Ishikawa (cell line): ENCODE data around the gene KRT37.
A peak's percentile ranks its signal among the peaks of the same experiment; 100 is the strongest.

Source experiments
- CEBPB ChIP-seq: IDR thresholded peaks from 2 replicates; pipeline ENCODE4 v1.6.1; 2012
- CREB1 ChIP-seq: IDR thresholded peaks from 2 replicates; pipeline ENCODE4 v1.6.1; 2012; ENCODE audit warnings: low read depth
- EGR1 ChIP-seq: IDR thresholded peaks from 2 replicates; pipeline ENCODE4 v1.6.1; 2012
- EP300 ChIP-seq: IDR thresholded peaks from 2 replicates; pipeline ENCODE4 v1.6.1; 2012; ENCODE audit warnings: borderline replicate concordance
- FOXM1 ChIP-seq: IDR thresholded peaks from 2 replicates; pipeline ENCODE4 v1.6.1; 2012; ENCODE audit warnings: low read depth, borderline replicate concordance
- MAX ChIP-seq: IDR thresholded peaks from 2 replicates; pipeline ENCODE4 v1.6.1; 2012
- NFIC ChIP-seq: IDR thresholded peaks from 2 replicates; pipeline ENCODE4 v1.6.1; 2012
- RAD21 ChIP-seq: IDR thresholded peaks from 2 replicates; pipeline ENCODE4 v1.6.1; 2012; ENCODE audit warnings: low read depth
- REST ChIP-seq: IDR thresholded peaks from 2 replicates; pipeline ENCODE4 v1.6.1; 2012; ENCODE audit warnings: low read depth, mild to moderate bottlenecking
- TAF1 ChIP-seq: IDR thresholded peaks from 2 replicates; pipeline ENCODE4 v1.6.1; 2012; ENCODE audit warnings: low read depth, mild to moderate bottlenecking
- TCF12 ChIP-seq: IDR thresholded peaks from 2 replicates; pipeline ENCODE4 v1.6.1; 2012; ENCODE audit warnings: low read depth
- TEAD4 ChIP-seq: IDR thresholded peaks from 2 replicates; pipeline ENCODE4 v1.6.1; 2012
- USF1 ChIP-seq: IDR thresholded peaks from 2 replicates; pipeline ENCODE4 v1.6.1; 2012
- YY1 ChIP-seq: IDR thresholded peaks from 2 replicates; pipeline ENCODE4 v1.6.1; 2012; ENCODE audit warnings: low read depth
- ZBTB7A ChIP-seq: IDR thresholded peaks from 2 replicates; pipeline ENCODE4 v1.6.1; 2012; ENCODE audit warnings: low read depth

The KRT37 gene

GRCh38 chr17:41390411-41390938 lies 33.9 kb downstream of the KRT37 start:
- TF ChIP-seq NFIC (no peak), EP300 (no peak), FOXM1 (no peak), RAD21 (no peak), CEBPB (no peak), TEAD4 (no peak), MAX (no peak)

GRCh38 chr17:41387670-41388069 lies 36.7 kb downstream of the KRT37 start:
- TF ChIP-seq CEBPB (no peak), RAD21 (no peak), CREB1 (no peak), FOXM1 (no peak), EGR1 (no peak), REST (no peak), EP300 (no peak), ZBTB7A (no peak), NFIC (no peak), YY1 (no peak), TEAD4 (no peak), MAX (no peak), TAF1 (no peak), USF1 (no peak), TCF12 (no peak)

GRCh38 chr17:41386227-41386626 lies 38.2 kb downstream of the KRT37 start:
- TF ChIP-seq TCF12, result no peak
- no peak for TF ChIP-seq RAD21
- no peak for TF ChIP-seq ZBTB7A
- TF ChIP-seq TAF1, result no peak
- no peak for TF ChIP-seq CREB1
- TF ChIP-seq YY1, result no peak
- no peak for TF ChIP-seq TEAD4
- TF ChIP-seq MAX, result no peak
- TF ChIP-seq NFIC, result no peak
- TF ChIP-seq CEBPB, result no peak
- no peak for TF ChIP-seq REST
- no peak for TF ChIP-seq EP300
- no peak for TF ChIP-seq EGR1
- no peak for TF ChIP-seq USF1
- no peak for TF ChIP-seq FOXM1

- TF ChIP-seq CEBPB (peak; percentile 51), RAD21 (no peak)
Observed at GRCh38 chr17:41383690-41384089, 40.7 kb downstream of the KRT37 start.

GRCh38 chr17:41382394-41382793 lies 42.0 kb downstream of the KRT37 start:
- TF ChIP-seq REST (no peak), CEBPB (no peak), MAX (no peak), ZBTB7A (no peak), RAD21 (no peak), EGR1 (no peak), TAF1 (no peak), YY1 (no peak), TEAD4 (no peak), EP300 (no peak)
